OCI-LY7 (cell line): ENCODE results near the gene GALC. TPM values are rescaled to one million over a fixed set of nuclear protein-coding genes. Genes with fewer than 3 reads are reported as not detected.

Experiments used
- BruUV-seq: library from RNA; stranded (reverse); fragments of 400-500 nt; replicated peaks from 2 replicates; lab custom pipeline; 2021; lab: Mats Ljungman, UMichigan
- CTCF ChIA-PET: fragments of 300-600 bp; sonication (Branson Sonifier 250); formaldehyde crosslinking; loops from one replicate; lab custom pipeline; 2022; ENCODE audit warnings: antibody characterized with exemption; ENCODE audit not compliant: unreplicated experiment; lab: Charles Lee
- POLR2A ChIA-PET: fragments of 300-600 bp; sonication (Branson Sonifier 250); formaldehyde crosslinking; loops from one replicate; lab custom pipeline; 2022; ENCODE audit warnings: antibody characterized with exemption; lab: Charles Lee
- DNase-seq: peaks from one replicate; pipeline ENCODE4 v3.0.0-alpha.2; 2015; ENCODE audit warnings: low spot score
- H2AFZ ChIP-seq: fragments of 200-600 bp; sonication (generic), shearing (Covaris generic); 2 replicates; pipeline ENCODE4 v1.6.1; 2014; ENCODE audit warnings: mild to moderate bottlenecking, antibody characterized with exemption, low read length, moderate library complexity
- H3K27ac ChIP-seq: fragments of 200-600 bp; sonication (generic); 2 replicates; pipeline ENCODE4 v1.5.1; 2014; ENCODE audit warnings: mixed run types, low read depth, mild to moderate bottlenecking, moderate library complexity, low read length, inconsistent platforms; ENCODE audit not compliant: poor library complexity, severe bottlenecking
- H3K36me3 ChIP-seq: fragments of 200-600 bp; sonication (generic); 2 replicates; pipeline ENCODE4 v1.6.1; 2014; ENCODE audit warnings: mild to moderate bottlenecking, antibody characterized with exemption, low read length, moderate library complexity, mixed read lengths; ENCODE audit not compliant: insufficient read depth
- H3K4me1 ChIP-seq: fragments of 200-600 bp; sonication (generic); 2 replicates; pipeline ENCODE4 v1.5.1; 2014; ENCODE audit warnings: mild to moderate bottlenecking, low read length; ENCODE audit not compliant: insufficient read depth, poor library complexity, severe bottlenecking
- H3K4me2 ChIP-seq: fragments of 200-600 bp; sonication (generic); 2 replicates; pipeline ENCODE4 v1.6.1; 2014; ENCODE audit warnings: mild to moderate bottlenecking, low read length
- H3K4me3 ChIP-seq: fragments of 200-600 bp; sonication (generic); 2 replicates; pipeline ENCODE4 v1.5.1; 2014; ENCODE audit warnings: mild to moderate bottlenecking, low read depth, low read length; ENCODE audit not compliant: poor library complexity, severe bottlenecking
- H3K79me2 ChIP-seq: fragments of 200-600 bp; sonication (generic); 2 replicates; pipeline ENCODE4 v1.6.1; 2016; ENCODE audit warnings: low read depth, mild to moderate bottlenecking, low read length, moderate library complexity, mixed read lengths; ENCODE audit not compliant: insufficient read depth
- H3K9me2 ChIP-seq: fragments of 200-600 bp; sonication (generic); 2 replicates; pipeline ENCODE4 v1.6.1; 2016; ENCODE audit warnings: mild to moderate bottlenecking, low read length, mixed read lengths; ENCODE audit not compliant: insufficient read depth
- H3K9me3 ChIP-seq: fragments of 200-600 bp; sonication (generic); 2 replicates; pipeline ENCODE4 v1.6.1; 2014; ENCODE audit warnings: mild to moderate bottlenecking, mixed run types, low read length, mixed read lengths
- H4K20me1 ChIP-seq: fragments of 200-600 bp; sonication (generic); 2 replicates; pipeline ENCODE4 v1.6.1; 2014; ENCODE audit warnings: mild to moderate bottlenecking, antibody characterized with exemption, low read length, moderate library complexity, mixed read lengths; ENCODE audit not compliant: insufficient read depth
- CTCF ChIP-seq: fragments of 200-600 bp; sonication (generic); conservative IDR thresholded peaks from 2 replicates; pipeline ENCODE4 v1.5.1; 2014; ENCODE audit warnings: mild to moderate bottlenecking, antibody characterized with exemption, low read length, moderate library complexity, mixed read lengths
- EZH2phosphoT487 ChIP-seq: fragments of 200-600 bp; sonication (generic); IDR thresholded peaks from 2 replicates; pipeline ENCODE4 v1.6.1; 2018; ENCODE audit warnings: low read depth, borderline replicate concordance, mild to moderate bottlenecking, mixed run types, antibody characterized with exemption, low read length, moderate library complexity, mixed read lengths
- intact Hi-C: fragments of 100-400 bp; cut with micrococcal nuclease; formaldehyde crosslinking; loops from one replicate; pipeline ENCODE4 v1.10.0; 2022; ENCODE audit not compliant: unreplicated experiment
- total RNA-seq, 2 experiments: library from RNA; depleted of rRNA in 1 of 2; stranded (reverse); fragments of >200 nt in 1 of 2; shearing (Covaris generic) in 1 of 2; gene quantifications; 2 replicates each; pipeline ENCODE4 v1.2.3, GENCODE V29; 2014 to 2022

GALC gene
- total RNA-seq, 2 experiments from 2014 or later = 4.4 to 18.0 TPM

- TF ChIP-seq EZH2phosphoT487 (no peak), CTCF (no peak)
- intact Hi-C loops = no loop called here
- ChIA-PET CTCF (no interaction called here), POLR2A (interaction anchor here (0.8 to 1.0 kb wide), 2 partner anchors 10 to 11 kb away, joined by 4 read pairs; no protein-coding TSS in a partner anchor)
- no peaks in the 10 kb centered on the region for H4K20me1 ChIP-seq
- no peaks in the 10 kb centered on the region for H3K79me2 ChIP-seq
- no TSS peak for BruUV-seq
- no peaks in the 10 kb centered on the region for H3K36me3 ChIP-seq
- H3K4me2 ChIP-seq = no peak overlapping the region
- H3K9me3 ChIP-seq = no peaks in the 10 kb centered on the region
- H3K27ac ChIP-seq = no peak overlapping the region
- H3K4me3 ChIP-seq = no peak overlapping the region
- DNase-seq = no peak
- H2AFZ ChIP-seq = no peak overlapping the region
- H3K4me1 ChIP-seq = peaks cover 9% of the 10 kb centered on the region
- H3K9me2 ChIP-seq = no peaks in the 10 kb centered on the region
Observed at GRCh38 chr14:87955501-87955900, 37.5 kb downstream of the GALC start.

GRCh38 chr14:87952307-87953094 lies 40.5 kb downstream of the GALC start:
- no peak overlapping the region for H3K27ac ChIP-seq
- no peaks in the 10 kb centered on the region for H4K20me1 ChIP-seq
- H3K9me3 ChIP-seq = no peaks in the 10 kb centered on the region
- peaks cover 9% of the 10 kb centered on the region for H3K4me1 ChIP-seq
- peak overlapping the region; percentile 45; the same call in 1 of the 2 replicates for H2AFZ ChIP-seq
- H3K36me3 ChIP-seq = no peaks in the 10 kb centered on the region
- BruUV-seq = no TSS peak
- peak overlapping the region; percentile 35; the same call in 1 of the 2 replicates for H3K4me2 ChIP-seq
- no peaks in the 10 kb centered on the region for H3K9me2 ChIP-seq
- intact Hi-C loops = no loop called here
- no peaks in the 10 kb centered on the region for H3K79me2 ChIP-seq
- CTCF ChIA-PET = interaction anchor here (0.5 to 0.9 kb wide), 2 partner anchors 12 to 77 kb away, joined by 3 read pairs; no protein-coding TSS in a partner anchor
- POLR2A ChIA-PET = interaction anchor here (0.5 to 0.6 kb wide), 2 partner anchors 33 to 1858 kb away, joined by 3 to 4 read pairs; no protein-coding TSS in a partner anchor
- DNase-seq = peak; percentile 20
- TF ChIP-seq CTCF (no peak), EZH2phosphoT487 (no peak)
- no peak overlapping the region for H3K4me3 ChIP-seq
